Caco-2 (cell line): ENCODE data around the gene NRXN2. TPM values are rescaled to one million over a fixed set of nuclear protein-coding genes. Genes with fewer than 3 reads are reported as not detected.

Experiments
- BruUV-seq: library from RNA; stranded (reverse); fragments of 400-500 nt; replicated peaks from 2 replicates; lab custom pipeline; 2021; lab: Mats Ljungman, UMichigan
- CTCF ChIA-PET: fragments of 300-600 bp; sonication (Branson Sonifier 250); formaldehyde crosslinking; loops from one replicate; lab custom pipeline; 2022; ENCODE audit warnings: antibody characterized with exemption; lab: Charles Lee
- POLR2A ChIA-PET: fragments of 300-600 bp; sonication (Branson Sonifier 250); formaldehyde crosslinking; loops from one replicate; lab custom pipeline; 2022; ENCODE audit warnings: antibody characterized with exemption; lab: Charles Lee
- DNase-seq, 2 experiments: peaks; one replicate each; pipeline versions ENCODE4 v3.0.0 to v3.0.0-alpha.2; 2020 to 2022
- H3K27me3 ChIP-seq: replicated peaks from 2 replicates; pipeline ENCODE4 v1.6.0; 2011; ENCODE audit warnings: low read length; ENCODE audit not compliant: control insufficient read depth, insufficient read depth
- H3K36me3 ChIP-seq: 2 replicates; pipeline ENCODE4 v1.5.1; 2011; ENCODE audit warnings: low read length; ENCODE audit not compliant: control insufficient read depth, insufficient read depth
- H3K4me1 ChIP-seq: fragments of 250-450 bp; sonication (Bioruptor Pico); 2 replicates; pipeline ENCODE4 v1.5.1; 2020; ENCODE audit warnings: mild to moderate bottlenecking
- H3K4me3 ChIP-seq: 2 replicates; pipeline ENCODE4 v1.5.1; 2011; ENCODE audit warnings: low read depth, mild to moderate bottlenecking, control low read depth, low read length
- H3K9me3 ChIP-seq: fragments of 250-450 bp; sonication (Bioruptor Pico); 2 replicates; pipeline ENCODE4 v1.5.1; 2020; ENCODE audit warnings: mild to moderate bottlenecking, moderate library complexity
- H3K27ac Mint-ChIP-seq: one replicate; pipeline ENCODE4 v1.8.0; 2022; ENCODE audit warnings: mixed read lengths; ENCODE audit not compliant: unreplicated experiment
- H3K27me3 Mint-ChIP-seq: one replicate; pipeline ENCODE4 v1.8.0; 2022; ENCODE audit warnings: mixed read lengths; ENCODE audit not compliant: insufficient read depth, unreplicated experiment
- H3K36me3 Mint-ChIP-seq: one replicate; pipeline ENCODE4 v1.8.0; 2022; ENCODE audit warnings: mild to moderate bottlenecking, mixed read lengths; ENCODE audit not compliant: insufficient read depth, unreplicated experiment
- H3K4me1 Mint-ChIP-seq: one replicate; pipeline ENCODE4 v1.8.0; 2022; ENCODE audit warnings: low read depth, mixed read lengths; ENCODE audit not compliant: unreplicated experiment
- H3K4me3 Mint-ChIP-seq: one replicate; pipeline ENCODE4 v1.8.0; 2022; ENCODE audit warnings: mild to moderate bottlenecking, moderate library complexity, mixed read lengths; ENCODE audit not compliant: unreplicated experiment
- H3K9me3 Mint-ChIP-seq: one replicate; pipeline ENCODE4 v1.8.0; 2022; ENCODE audit warnings: mixed read lengths; ENCODE audit not compliant: unreplicated experiment
- intact Hi-C: fragments of 100-400 bp; cut with micrococcal nuclease; formaldehyde crosslinking; loops from one replicate; pipeline ENCODE4 v1.10.0; 2022; ENCODE audit not compliant: unreplicated experiment
- total RNA-seq: library from RNA; stranded (reverse); gene quantifications from 2 replicates; pipeline ENCODE4 v1.2.3, GENCODE V29; 2022
- TF ChIP-seq, protein P1 (sequence below), 2 experiments: fragments of 200-600 bp in 1 of 2; IDR thresholded peaks; 1 replicate in 1 of 2; 2 replicates in 1 of 2; pipeline versions ENCODE4 v1.5.1 to v1.8.0; 2011 to 2022; ENCODE audit warnings: antibody characterized with exemption in 1 of 2, control low read depth in 1 of 2, inconsistent platforms in 1 of 2, low read depth in 1 of 2, low read length in 1 of 2, mild to moderate bottlenecking in 1 of 2, moderate library complexity in 1 of 2; ENCODE audit not compliant: insufficient read depth in 1 of 2, severe bottlenecking in 1 of 2, unreplicated experiment in 1 of 2

Gene NRXN2
- total RNA-seq, 1 experiment from 2014 or later, result 7.6 TPM

DNA sequence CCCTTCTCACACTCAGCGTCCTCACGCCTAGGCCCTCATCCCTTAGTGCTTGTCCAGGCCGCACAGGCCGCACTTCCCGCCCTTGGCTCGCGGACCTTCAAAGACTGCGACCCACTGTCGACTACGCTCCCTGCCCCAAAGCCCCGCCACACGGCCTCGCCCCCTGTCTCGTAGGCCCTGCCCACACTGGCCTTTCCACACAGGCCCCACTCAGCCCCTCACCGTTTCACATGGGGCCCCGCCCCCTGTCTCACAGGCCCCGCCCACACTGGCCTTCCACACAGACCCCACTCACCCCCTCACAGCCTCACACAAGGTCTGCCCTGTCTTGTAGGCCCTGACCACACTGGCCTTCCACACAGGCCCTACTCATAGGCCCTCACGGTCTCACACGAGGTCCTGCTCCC lies 11.0 kb downstream of the NRXN2 start:
- Mint-ChIP-seq H3K27ac (no peak overlapping the region), H3K9me3 (no peaks in the 10 kb centered on the region), H3K4me3 (no peak overlapping the region), H3K4me1 (no peaks in the 10 kb centered on the region), H3K27me3 (peaks cover 13% of the 10 kb centered on the region), H3K36me3 (no peaks in the 10 kb centered on the region)
- Histone ChIP-seq H3K4me3 (no peak overlapping the region), H3K27me3 (peaks cover 9% of the 10 kb centered on the region), H3K4me1 (no peaks in the 10 kb centered on the region), H3K9me3 (no peaks in the 10 kb centered on the region), H3K36me3 (no peaks in the 10 kb centered on the region)
- POLR2A ChIA-PET, result no interaction called here
- intact Hi-C loops, result no loop called here
- BruUV-seq, result no TSS peak
- TF ChIP-seq, protein P1, sequence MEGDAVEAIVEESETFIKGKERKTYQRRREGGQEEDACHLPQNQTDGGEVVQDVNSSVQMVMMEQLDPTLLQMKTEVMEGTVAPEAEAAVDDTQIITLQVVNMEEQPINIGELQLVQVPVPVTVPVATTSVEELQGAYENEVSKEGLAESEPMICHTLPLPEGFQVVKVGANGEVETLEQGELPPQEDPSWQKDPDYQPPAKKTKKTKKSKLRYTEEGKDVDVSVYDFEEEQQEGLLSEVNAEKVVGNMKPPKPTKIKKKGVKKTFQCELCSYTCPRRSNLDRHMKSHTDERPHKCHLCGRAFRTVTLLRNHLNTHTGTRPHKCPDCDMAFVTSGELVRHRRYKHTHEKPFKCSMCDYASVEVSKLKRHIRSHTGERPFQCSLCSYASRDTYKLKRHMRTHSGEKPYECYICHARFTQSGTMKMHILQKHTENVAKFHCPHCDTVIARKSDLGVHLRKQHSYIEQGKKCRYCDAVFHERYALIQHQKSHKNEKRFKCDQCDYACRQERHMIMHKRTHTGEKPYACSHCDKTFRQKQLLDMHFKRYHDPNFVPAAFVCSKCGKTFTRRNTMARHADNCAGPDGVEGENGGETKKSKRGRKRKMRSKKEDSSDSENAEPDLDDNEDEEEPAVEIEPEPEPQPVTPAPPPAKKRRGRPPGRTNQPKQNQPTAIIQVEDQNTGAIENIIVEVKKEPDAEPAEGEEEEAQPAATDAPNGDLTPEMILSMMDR (IDR thresholded peaks at IDR 0.05; ENCODE audit: insufficient read depth in 1 of 2, low read depth in 1 of 2, low read length in 1 of 2, severe bottlenecking in 1 of 2, unreplicated experiment in 1 of 2), result no peak
- CTCF ChIA-PET, result no interaction called here
- no peak for DNase-seq

DNA sequence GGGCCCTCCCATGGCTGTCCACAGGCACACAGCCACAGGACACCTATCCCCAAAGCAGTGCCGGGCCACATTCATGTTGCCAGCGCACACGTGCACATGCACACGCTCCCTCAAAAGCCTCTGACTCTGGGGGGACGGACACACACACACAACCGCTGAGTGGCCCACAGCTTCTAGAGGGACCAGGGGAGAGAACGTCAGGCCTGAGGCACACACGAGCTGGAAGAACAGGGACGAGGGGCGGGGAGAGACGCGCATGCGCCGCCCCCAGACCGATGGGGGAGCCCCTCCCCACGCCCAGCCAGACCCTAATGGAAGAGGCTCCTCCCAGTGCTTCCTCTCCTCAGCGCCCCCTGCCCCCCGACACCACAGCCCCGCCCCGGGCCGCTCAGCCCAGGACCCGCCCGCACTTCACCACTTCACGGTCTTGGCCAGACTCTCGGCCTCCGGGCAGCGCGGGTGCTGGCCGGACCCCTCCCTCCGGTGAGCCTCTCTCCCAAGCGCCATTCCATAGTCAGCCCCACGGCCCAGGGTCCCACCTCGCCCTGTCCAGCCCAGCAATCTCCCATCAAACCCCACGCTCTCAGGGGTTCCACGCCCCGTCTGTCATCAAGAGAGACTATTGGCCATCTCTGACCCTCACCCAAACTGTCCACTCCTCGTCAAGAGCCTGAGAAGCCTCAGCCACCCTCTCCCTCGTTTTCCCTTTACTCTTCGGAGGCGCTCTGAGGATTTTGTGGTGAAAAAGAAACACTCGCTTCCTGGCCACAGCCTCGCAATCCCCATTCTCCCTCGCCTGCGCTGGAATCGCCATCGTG lies 11.7 kb downstream of the NRXN2 start:
- Mint-ChIP-seq H3K27ac (no peak overlapping the region), H3K4me1 (no peaks in the 10 kb centered on the region), H3K9me3 (no peaks in the 10 kb centered on the region), H3K27me3 (peaks cover 12% of the 10 kb centered on the region), H3K36me3 (no peaks in the 10 kb centered on the region), H3K4me3 (no peak overlapping the region)
- Histone ChIP-seq H3K27me3 (peaks cover 8% of the 10 kb centered on the region), H3K9me3 (no peaks in the 10 kb centered on the region), H3K36me3 (no peaks in the 10 kb centered on the region), H3K4me1 (no peaks in the 10 kb centered on the region), H3K4me3 (no peak overlapping the region)
- no TSS peak for BruUV-seq
- DNase-seq, result no peak
- TF ChIP-seq, protein P1 (IDR thresholded peaks at IDR 0.05; ENCODE audit: insufficient read depth in 1 of 2, low read depth in 1 of 2, low read length in 1 of 2, severe bottlenecking in 1 of 2, unreplicated experiment in 1 of 2), result no peak
- ChIA-PET POLR2A (no interaction called here), CTCF (no interaction called here)
- intact Hi-C loops, result no loop called here

DNA sequence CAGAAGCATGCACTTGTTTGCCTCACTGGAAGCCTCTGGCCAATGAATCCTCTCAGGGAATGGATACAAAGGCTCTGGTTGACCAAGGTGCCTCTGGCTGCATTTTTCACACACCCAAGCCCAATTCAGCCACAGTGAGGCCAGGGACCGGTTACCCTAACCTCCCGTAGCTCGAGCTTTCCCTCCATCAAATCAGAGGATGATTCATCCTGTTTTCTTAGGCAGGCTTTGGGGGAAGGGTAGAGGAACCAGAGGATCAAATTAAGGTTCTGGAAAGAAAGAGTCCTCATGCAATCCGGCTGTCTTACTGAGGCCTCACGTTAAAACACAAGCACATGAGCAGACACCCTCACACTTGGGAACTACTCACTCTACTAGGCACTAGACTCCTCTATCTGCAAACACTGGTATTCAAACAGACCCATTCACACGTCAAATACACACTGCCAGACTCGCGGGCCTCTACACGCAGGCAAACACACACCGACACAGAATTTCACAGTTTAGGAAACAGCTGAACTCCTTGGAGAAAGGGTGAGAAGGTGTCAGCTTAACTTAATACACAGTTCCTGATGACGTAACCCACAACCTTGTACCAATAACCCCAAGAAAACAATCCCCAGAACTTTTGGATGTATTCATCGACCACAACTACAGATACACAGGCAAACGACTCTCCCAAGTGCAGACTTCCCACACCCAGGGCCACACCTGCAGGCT lies 12.4 kb downstream of the NRXN2 start:
- peaks cover 14% of the 10 kb centered on the region for H3K27me3 Mint-ChIP-seq
- Histone ChIP-seq H3K4me1 (no peaks in the 10 kb centered on the region), H3K4me3 (no peak overlapping the region), H3K9me3 (no peaks in the 10 kb centered on the region), H3K36me3 (no peaks in the 10 kb centered on the region), H3K27me3 (peaks cover 6% of the 10 kb centered on the region)
- H3K4me1 Mint-ChIP-seq, result peaks cover 3% of the 10 kb centered on the region
- DNase-seq, result no peak
- TF ChIP-seq, protein P1 (IDR thresholded peaks at IDR 0.05; ENCODE audit: insufficient read depth in 1 of 2, low read depth in 1 of 2, low read length in 1 of 2, severe bottlenecking in 1 of 2, unreplicated experiment in 1 of 2), result no peak
- ChIA-PET CTCF (interaction anchor here (0.6 kb wide), 1 partner anchor 29 kb away, joined by 7 read pairs; no protein-coding TSS in a partner anchor), POLR2A (no interaction called here)
- H3K9me3 Mint-ChIP-seq, result no peaks in the 10 kb centered on the region
- no peaks in the 10 kb centered on the region for H3K36me3 Mint-ChIP-seq
- BruUV-seq, result no TSS peak
- no peak overlapping the region for H3K4me3 Mint-ChIP-seq
- intact Hi-C loops, result no loop called here
- H3K27ac Mint-ChIP-seq, result no peak overlapping the region
